Neural cell (in vitro differentiated cells): Measurements from ENCODE around the gene HDAC10.

Source experiments
- CTCF ChIP-seq: fragments of 450-650 bp; IDR thresholded peaks from 2 replicates; pipeline ENCODE4 v1.5.1; 2014; ENCODE audit warnings: antibody characterized with exemption, mild to moderate bottlenecking, moderate library complexity; ENCODE audit not compliant: poor library complexity, severe bottlenecking
- EP300 ChIP-seq: fragments of 450-650 bp; conservative IDR thresholded peaks from 2 replicates; pipeline ENCODE4 v1.6.1; 2014; ENCODE audit warnings: antibody characterized with exemption, mild to moderate bottlenecking, moderate library complexity; ENCODE audit not compliant: poor library complexity, severe bottlenecking
- POLR2AphosphoS5 ChIP-seq: IDR thresholded peaks from 2 replicates; pipeline ENCODE4 v1.6.1; 2012
- TF ChIP-seq, protein P1 (sequence below): IDR thresholded peaks from 2 replicates; pipeline ENCODE4 v1.6.1; 2012; ENCODE audit warnings: borderline replicate concordance

- TF ChIP-seq CTCF (no peak), EP300 (no peak), POLR2AphosphoS5 (no peak)
- TF ChIP-seq, protein P1, sequence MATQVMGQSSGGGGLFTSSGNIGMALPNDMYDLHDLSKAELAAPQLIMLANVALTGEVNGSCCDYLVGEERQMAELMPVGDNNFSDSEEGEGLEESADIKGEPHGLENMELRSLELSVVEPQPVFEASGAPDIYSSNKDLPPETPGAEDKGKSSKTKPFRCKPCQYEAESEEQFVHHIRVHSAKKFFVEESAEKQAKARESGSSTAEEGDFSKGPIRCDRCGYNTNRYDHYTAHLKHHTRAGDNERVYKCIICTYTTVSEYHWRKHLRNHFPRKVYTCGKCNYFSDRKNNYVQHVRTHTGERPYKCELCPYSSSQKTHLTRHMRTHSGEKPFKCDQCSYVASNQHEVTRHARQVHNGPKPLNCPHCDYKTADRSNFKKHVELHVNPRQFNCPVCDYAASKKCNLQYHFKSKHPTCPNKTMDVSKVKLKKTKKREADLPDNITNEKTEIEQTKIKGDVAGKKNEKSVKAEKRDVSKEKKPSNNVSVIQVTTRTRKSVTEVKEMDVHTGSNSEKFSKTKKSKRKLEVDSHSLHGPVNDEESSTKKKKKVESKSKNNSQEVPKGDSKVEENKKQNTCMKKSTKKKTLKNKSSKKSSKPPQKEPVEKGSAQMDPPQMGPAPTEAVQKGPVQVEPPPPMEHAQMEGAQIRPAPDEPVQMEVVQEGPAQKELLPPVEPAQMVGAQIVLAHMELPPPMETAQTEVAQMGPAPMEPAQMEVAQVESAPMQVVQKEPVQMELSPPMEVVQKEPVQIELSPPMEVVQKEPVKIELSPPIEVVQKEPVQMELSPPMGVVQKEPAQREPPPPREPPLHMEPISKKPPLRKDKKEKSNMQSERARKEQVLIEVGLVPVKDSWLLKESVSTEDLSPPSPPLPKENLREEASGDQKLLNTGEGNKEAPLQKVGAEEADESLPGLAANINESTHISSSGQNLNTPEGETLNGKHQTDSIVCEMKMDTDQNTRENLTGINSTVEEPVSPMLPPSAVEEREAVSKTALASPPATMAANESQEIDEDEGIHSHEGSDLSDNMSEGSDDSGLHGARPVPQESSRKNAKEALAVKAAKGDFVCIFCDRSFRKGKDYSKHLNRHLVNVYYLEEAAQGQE = no peak
Observed at GRCh38 chr22:50259302-50259701, 8.2 kb upstream of the HDAC10 start.
